ENCODE measurements around the gene IPO11.
A peak's percentile ranks its signal among the peaks of the same experiment; 100 is the strongest.

Gene IPO11

DNA sequence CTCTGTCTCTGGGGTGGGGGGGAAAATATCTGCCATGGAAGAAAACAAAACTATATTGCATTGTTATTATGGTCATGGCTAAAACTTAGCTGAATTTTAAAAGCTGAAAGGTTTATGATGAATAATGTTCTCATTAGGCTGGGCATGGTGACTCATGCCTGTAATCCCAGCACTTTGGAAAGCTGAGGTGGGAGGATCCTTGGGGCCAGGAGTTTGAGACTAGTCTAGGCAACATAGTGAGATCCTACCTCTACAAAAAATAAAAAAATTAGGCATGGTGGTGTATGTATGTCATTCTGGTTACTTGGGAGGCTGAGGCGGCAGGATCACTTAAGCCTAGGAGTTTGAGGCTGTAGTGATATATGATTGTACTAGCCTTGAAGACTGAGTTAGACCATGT is 44.5 kb downstream of the IPO11 start:
- peaks cover 6% of the 10 kb centered on the region for H3K79me2 ChIP-seq (ENCODE audit: insufficient read depth, low read length)
- TF ChIP-seq EZH2phosphoT487 (IDR thresholded peaks at IDR 0.05; ENCODE audit: borderline replicate concordance) (no peak), CTCF (conservative IDR thresholded peaks at IDR 0.05; ENCODE audit: low read length) (no peak)
- peaks cover 34% of the 10 kb centered on the region; the same call in 1 of the 2 replicates for H3K36me3 ChIP-seq (ENCODE audit: insufficient read depth, low read length)

GRCh38 chr5:62460578-62460983 is 48.0 kb downstream of the IPO11 start:
- Histone ChIP-seq H3K9me2 (replicated peaks; ENCODE audit: low read depth, low read length) (no peaks in the 10 kb centered on the region), H4K20me1 (ENCODE audit: insufficient read depth, low read length, poor library complexity, severe bottlenecking) (no peaks in the 10 kb centered on the region), H3K4me3 (ENCODE audit: low read length, poor library complexity, severe bottlenecking) (no peak overlapping the region), H3K79me2 (ENCODE audit: insufficient read depth, low read length) (peaks cover 6% of the 10 kb centered on the region), H3K4me1 (ENCODE audit: insufficient read depth, low read length, poor library complexity, severe bottlenecking) (peaks cover 12% of the 10 kb centered on the region), H3K9ac (ENCODE audit: low read depth, low read length, poor library complexity, severe bottlenecking) (peak overlapping the region; percentile 54), H2AFZ (ENCODE audit: low read length) (no peak overlapping the region), H3F3A (ENCODE audit: low read depth) (no peaks in the 10 kb centered on the region), H3K27me3 (ENCODE audit: insufficient read depth, low read length, poor library complexity, severe bottlenecking) (no peaks in the 10 kb centered on the region), H3K9me3 (ENCODE audit: insufficient read depth, low read depth, low read length) (no peaks in the 10 kb centered on the region), H3K36me3 (ENCODE audit: insufficient read depth, low read length) (peaks cover 9% of the 10 kb centered on the region; the same call in 1 of the 2 replicates), H3K4me2 (ENCODE audit: low read depth, low read length, poor library complexity, severe bottlenecking) (peak overlapping the region; percentile 50)
- TF ChIP-seq CTCF (conservative IDR thresholded peaks at IDR 0.05; ENCODE audit: low read length) (peak; percentile 93), EZH2phosphoT487 (IDR thresholded peaks at IDR 0.05; ENCODE audit: borderline replicate concordance) (no peak)

More for the DNA sequence above, 44.5 kb downstream of the IPO11 start:
- no peak overlapping the region for H3K4me3 ChIP-seq (ENCODE audit: low read length, poor library complexity, severe bottlenecking)
- no peak overlapping the region for H3K9ac ChIP-seq (ENCODE audit: low read depth, low read length, poor library complexity, severe bottlenecking)
- H3F3A ChIP-seq (ENCODE audit: low read depth) = no peaks in the 10 kb centered on the region
- no peaks in the 10 kb centered on the region for H3K9me2 ChIP-seq (replicated peaks; ENCODE audit: low read depth, low read length)
- peaks cover 6% of the 10 kb centered on the region for H3K4me1 ChIP-seq (ENCODE audit: insufficient read depth, low read length, poor library complexity, severe bottlenecking)
- H3K27me3 ChIP-seq (ENCODE audit: insufficient read depth, low read length, poor library complexity, severe bottlenecking) = no peaks in the 10 kb centered on the region
- no peak overlapping the region for H3K4me2 ChIP-seq (ENCODE audit: low read depth, low read length, poor library complexity, severe bottlenecking)
- no peak overlapping the region for H2AFZ ChIP-seq (ENCODE audit: low read length)
- no peaks in the 10 kb centered on the region for H4K20me1 ChIP-seq (ENCODE audit: insufficient read depth, low read length, poor library complexity, severe bottlenecking)
- H3K9me3 ChIP-seq (ENCODE audit: insufficient read depth, low read depth, low read length) = no peaks in the 10 kb centered on the region

DNA sequence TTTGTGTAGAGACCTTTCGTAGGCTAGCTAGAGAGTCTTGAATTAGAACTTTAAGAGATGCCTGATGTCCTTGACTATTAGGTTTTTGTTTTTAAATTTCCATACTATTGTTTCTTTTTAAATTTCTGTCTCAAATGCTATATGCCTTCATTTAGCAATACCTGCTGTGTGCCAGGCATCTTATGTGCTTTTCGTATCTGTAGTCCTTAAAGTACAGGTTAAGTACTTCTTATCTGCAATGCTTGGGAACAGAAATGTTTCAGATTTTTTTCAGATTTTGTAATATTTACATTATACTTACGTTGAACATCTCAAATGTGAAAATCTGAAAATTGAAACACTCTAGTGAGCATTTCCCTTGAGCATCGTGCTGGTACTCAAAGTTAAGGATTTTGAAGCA is 49.0 kb downstream of the IPO11 start:
- H3K9me3 ChIP-seq (ENCODE audit: insufficient read depth, low read depth, low read length) = no peaks in the 10 kb centered on the region
- H4K20me1 ChIP-seq (ENCODE audit: insufficient read depth, low read length, poor library complexity, severe bottlenecking) = no peaks in the 10 kb centered on the region
- no peak overlapping the region for H3K9ac ChIP-seq (ENCODE audit: low read depth, low read length, poor library complexity, severe bottlenecking)
- H3K36me3 ChIP-seq (ENCODE audit: insufficient read depth, low read length) = peaks cover under 1% of the 10 kb centered on the region; the same call in 1 of the 2 replicates
- H3K27me3 ChIP-seq (ENCODE audit: insufficient read depth, low read length, poor library complexity, severe bottlenecking) = no peaks in the 10 kb centered on the region
- TF ChIP-seq EZH2phosphoT487 (IDR thresholded peaks at IDR 0.05; ENCODE audit: borderline replicate concordance) (no peak), CTCF (conservative IDR thresholded peaks at IDR 0.05; ENCODE audit: low read length) (no peak)
- H3F3A ChIP-seq (ENCODE audit: low read depth) = no peaks in the 10 kb centered on the region
- peaks cover 6% of the 10 kb centered on the region for H3K79me2 ChIP-seq (ENCODE audit: insufficient read depth, low read length)
- no peak overlapping the region for H2AFZ ChIP-seq (ENCODE audit: low read length)
- H3K4me3 ChIP-seq (ENCODE audit: low read length, poor library complexity, severe bottlenecking) = no peak overlapping the region
- H3K9me2 ChIP-seq (replicated peaks; ENCODE audit: low read depth, low read length) = no peaks in the 10 kb centered on the region
- H3K4me1 ChIP-seq (ENCODE audit: insufficient read depth, low read length, poor library complexity, severe bottlenecking) = peaks cover 17% of the 10 kb centered on the region
- H3K4me2 ChIP-seq (ENCODE audit: low read depth, low read length, poor library complexity, severe bottlenecking) = no peak overlapping the region

Data from Loucy (cell line).